Stimulated activated CD4-positive, alpha-beta T cell treated with anti-CD3 and anti-CD28 coated beads, Interleukin-1b, Interleukin-23, amount 100 ng/mL, for 4 hours (primary cell): Measurements from ENCODE around the gene CHKA.

Experiments used
- DNase-seq, 2 donors: peaks; one replicate each; pipeline ENCODE4 v3.0.0-alpha.2; 2020; ENCODE audit warnings: low read depth in 2 of 2

Gene CHKA

GRCh38 chr11:68047437-68048290 is 73.5 kb downstream of the CHKA start:
- no peak for DNase-seq

GRCh38 chr11:68044898-68045351 is 76.3 kb downstream of the CHKA start:
- DNase-seq, result no peak

DNA sequence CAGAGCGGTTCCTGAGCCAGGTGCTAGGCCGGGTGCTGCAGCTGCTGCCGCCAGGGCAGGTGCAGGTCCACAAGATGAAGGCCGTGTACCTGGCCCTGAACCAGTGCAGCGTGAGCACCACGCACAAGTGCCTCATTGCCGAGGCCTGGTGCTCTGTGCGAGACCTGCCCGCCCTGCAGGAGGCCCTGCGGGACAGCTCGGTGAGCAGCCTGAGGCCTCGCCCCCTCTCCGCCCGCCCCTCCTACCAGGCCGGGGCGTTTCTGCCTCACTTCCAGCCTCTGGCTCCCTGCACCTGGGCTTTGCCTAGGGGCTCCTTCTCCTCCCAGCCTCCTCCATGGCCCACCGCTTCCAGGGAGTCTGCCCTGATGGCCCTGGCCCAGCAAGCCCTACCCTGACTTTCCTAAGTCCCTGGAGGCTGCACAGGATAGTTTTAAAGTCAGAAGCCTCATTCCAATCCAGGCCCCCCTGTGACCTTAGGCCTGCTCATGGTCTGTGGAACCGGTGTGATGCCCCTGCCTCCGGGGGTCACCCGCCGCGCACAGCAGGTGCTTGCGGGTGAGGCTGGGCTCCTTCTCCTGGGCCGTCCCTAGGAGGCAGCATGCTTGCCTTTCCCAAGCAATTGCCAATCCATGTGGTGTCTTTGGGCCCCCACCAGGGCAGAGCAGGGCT is 76.9 kb downstream of the CHKA start:
- DNase-seq, result no peak

GRCh38 chr11:68043349-68044144 is 77.6 kb downstream of the CHKA start:
- no peak for DNase-seq

DNA sequence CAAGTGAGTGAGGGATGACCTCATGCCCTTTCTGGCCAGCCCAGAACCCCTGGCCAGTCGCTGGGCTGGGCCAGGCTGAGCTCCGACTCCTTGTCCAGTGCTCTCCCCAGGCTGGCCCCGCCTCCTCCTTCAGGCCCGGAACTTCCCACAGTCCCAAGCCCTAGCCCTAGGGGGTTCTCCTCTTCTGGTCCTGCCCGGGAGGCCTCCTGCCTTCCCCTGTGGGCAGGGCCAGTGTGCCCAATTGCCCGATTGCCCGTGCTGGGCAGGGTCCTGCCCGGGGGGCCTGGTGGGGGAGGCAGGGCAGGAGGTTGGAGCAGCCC is 78.2 kb downstream of the CHKA start:
- DNase-seq, result no peak

DNA sequence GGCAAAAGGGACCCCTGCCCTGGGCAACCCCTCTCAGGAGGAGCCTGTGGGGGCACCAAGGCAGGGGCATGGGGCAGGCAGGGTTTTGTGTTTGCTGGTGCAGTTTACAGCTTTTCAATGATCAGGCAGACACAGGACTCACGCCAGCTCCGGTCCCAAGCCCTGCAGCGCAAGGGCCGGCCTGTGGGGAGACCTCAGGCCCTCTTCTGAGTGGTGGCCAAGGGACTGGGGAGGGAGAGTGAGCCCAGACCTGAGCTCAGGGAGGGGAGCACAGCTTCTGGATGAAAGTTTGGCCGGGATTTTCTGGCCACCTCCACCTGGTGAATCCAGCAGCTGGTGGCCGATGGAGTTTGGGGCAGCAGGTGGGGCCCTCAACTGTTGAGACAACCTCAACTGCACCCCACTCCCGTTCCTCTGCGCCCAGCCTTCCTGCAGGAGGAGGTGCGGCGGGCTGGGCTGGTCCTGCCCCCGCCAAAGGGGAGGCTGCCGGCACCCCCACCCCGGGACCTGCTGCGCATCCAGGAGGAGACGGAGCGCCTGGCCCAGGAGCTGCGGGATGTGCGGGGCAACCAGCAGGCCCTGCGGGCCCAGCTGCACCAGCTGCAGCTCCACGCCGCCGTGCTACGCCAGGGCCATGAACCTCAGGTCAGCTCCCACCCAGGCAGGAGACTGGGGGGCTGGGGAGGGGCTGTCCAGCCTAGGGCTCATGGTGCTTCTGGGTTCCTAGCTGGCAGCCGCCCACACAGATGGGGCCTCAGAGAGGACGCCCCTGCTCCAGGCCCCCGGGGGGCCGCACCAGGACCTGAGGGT is 78.8 kb downstream of the CHKA start:
- no peak for DNase-seq

- no peak for DNase-seq
These were observed 79.5 kb downstream of the CHKA start for GRCh38 chr11:68041617-68042218.

DNA sequence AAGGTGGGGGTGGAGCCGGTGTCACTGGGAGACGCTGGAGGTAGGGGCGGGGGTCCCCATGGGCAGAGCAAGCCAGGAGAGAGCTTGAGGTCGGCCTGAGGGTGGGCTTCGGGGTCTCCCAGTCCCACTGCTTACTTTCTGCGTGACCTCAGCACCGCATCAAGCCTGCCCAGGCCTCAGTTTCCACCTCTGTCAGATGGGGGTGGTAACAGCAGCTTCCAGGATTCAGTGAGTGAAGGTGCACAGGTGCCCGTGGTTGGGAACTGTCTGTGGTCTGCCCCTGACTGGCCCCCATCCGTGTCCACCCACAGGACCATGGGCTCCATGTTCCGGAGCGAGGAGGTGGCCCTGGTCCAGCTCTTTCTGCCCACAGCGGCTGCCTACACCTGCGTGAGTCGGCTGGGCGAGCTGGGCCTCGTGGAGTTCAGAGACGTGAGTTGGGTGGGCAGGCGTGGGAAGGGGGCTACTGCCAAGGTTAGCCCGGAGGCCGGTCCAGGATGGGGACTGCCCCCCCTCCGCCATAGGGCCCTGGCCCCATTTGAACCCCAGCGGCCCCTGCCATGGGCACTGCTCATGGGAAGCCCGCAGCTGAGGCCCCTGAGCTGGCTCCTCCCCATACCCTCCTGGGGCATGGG is 80.1 kb downstream of the CHKA start:
- DNase-seq, result no peak

- DNase-seq, result peak in 1 of 2 donors; percentile 37
These were observed 80.9 kb downstream of the CHKA start for GRCh38 chr11:68040101-68040956.

GRCh38 chr11:68039526-68040086 is 81.6 kb downstream of the CHKA start:
- no peak for DNase-seq

- DNase-seq, result peak; percentile 40 to 61
These were observed 82.3 kb downstream of the CHKA start, which contains the start of gene TCIRG1 for GRCh38 chr11:68038718-68039525. Gene TCIRG1 (plus strand): TSS chr11:68039025. CDS start chr11:68041272, 2,247 bp downstream.

GRCh38 chr11:68038226-68038717 is 82.9 kb downstream of the CHKA start:
- DNase-seq, result no peak

DNA sequence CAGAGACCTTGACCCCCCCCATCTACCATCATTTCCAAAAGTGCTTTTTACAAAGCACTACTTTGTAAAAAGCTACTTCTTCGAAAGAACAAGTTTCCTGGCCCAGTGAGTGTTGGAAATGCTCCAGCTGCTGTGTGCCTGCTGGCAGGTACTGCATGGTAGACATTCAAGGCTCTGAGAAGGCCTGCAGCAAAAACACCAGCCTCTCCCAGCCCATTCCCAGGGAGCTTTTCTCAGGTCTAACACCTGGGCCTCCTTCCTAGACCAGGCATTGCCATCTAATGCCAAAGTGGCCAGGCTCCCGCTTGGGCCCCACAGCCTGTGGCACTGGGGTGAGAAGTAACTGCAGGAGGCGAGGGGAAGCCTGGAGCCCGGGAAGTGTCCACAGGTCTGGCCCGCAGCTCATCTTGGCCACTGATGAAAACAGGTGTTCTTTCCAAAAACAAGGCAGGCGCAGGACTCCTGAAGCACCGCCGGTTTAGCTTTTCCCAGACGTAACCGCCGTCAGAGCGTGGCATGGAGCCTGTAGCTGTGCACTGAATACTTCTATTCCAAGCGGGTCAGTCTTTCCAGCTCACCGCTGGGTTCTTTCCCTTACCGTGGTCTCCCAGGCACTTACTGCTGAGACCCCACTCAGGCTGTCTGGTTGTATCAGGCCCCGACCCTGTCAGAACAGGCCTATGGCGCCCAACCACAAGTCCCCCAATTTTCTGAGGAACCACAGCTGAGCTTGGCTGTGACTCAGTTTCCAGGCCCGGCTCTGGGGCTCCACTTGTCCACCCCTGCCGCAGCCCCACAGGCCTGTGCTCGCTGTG is 83.6 kb downstream of the CHKA start:
- no peak for DNase-seq

- no peak for DNase-seq
These were observed 84.4 kb downstream of the CHKA start for GRCh38 chr11:68036717-68037239.

GRCh38 chr11:68036141-68036716 is 85.0 kb downstream of the CHKA start:
- DNase-seq, result no peak

GRCh38 chr11:68035266-68035876 is 85.8 kb downstream of the CHKA start:
- no peak for DNase-seq
